ENCODE data around the gene SHISA7.
"Not testable (repeated sequence)": the region's sequence is repeated elsewhere in the genome, so short reads cannot be mapped to it uniquely, and the experiment has no call there.

The SHISA7 gene

GRCh38 chr19:55408533-55408872 is 34.6 kb downstream of the SHISA7 start:
- DNase-seq = no peak

GRCh38 chr19:55407800-55408532 is 35.1 kb downstream of the SHISA7 start:
- peak; percentile 97 for DNase-seq

GRCh38 chr19:55407550-55407799 is 35.6 kb downstream of the SHISA7 start, which contains the start of gene UBE2S:
Gene UBE2S (minus strand): TSS chr19:55407788. CDS start chr19:55407589, 199 bp downstream.
- DNase-seq = not testable (repeated sequence)

- no peak for DNase-seq
Measured at GRCh38 chr19:55406826-55407549, 36.1 kb downstream of the SHISA7 start.

GRCh38 chr19:55406091-55406825 is 36.8 kb downstream of the SHISA7 start:
- no peak for DNase-seq

- no peak for DNase-seq
Measured at GRCh38 chr19:55405638-55406037, 37.5 kb downstream of the SHISA7 start.

GRCh38 chr19:55402509-55402908 is 40.6 kb downstream of the SHISA7 start:
- no peak for DNase-seq

- DNase-seq = not testable (repeated sequence)
Measured at GRCh38 chr19:55401390-55401789, 41.7 kb downstream of the SHISA7 start.

- DNase-seq = no peak
Measured at GRCh38 chr19:55400281-55401087, 42.6 kb downstream of the SHISA7 start.

- no peak for DNase-seq
Measured at GRCh38 chr19:55398200-55398925, 44.7 kb downstream of the SHISA7 start.

GRCh38 chr19:55392820-55393761 is 50.0 kb downstream of the SHISA7 start:
- no peak for DNase-seq

GRCh38 chr19:55391702-55392615 is 51.1 kb downstream of the SHISA7 start:
- no peak for DNase-seq

GRCh38 chr19:55391191-55391670 is 51.9 kb downstream of the SHISA7 start:
- DNase-seq = no peak

- no peak for DNase-seq
Measured at GRCh38 chr19:55390461-55390880, 52.6 kb downstream of the SHISA7 start.

- no peak for DNase-seq
Measured at GRCh38 chr19:55389386-55390317, 53.4 kb downstream of the SHISA7 start.

- DNase-seq = no peak
Measured at GRCh38 chr19:55387736-55388497, 55.2 kb downstream of the SHISA7 start.

- no peak for DNase-seq
Measured at GRCh38 chr19:55386493-55386971, 56.6 kb downstream of the SHISA7 start.
